HG03460 (cell line): Measurements from ENCODE around the gene ADAT2.

Source experiments
- ATAC-seq: cut with Tn5 transposase; IDR thresholded peaks from one replicate; pipeline ENCODE4 v1.9.1; 2021; ENCODE audit not compliant: unreplicated experiment

Gene ADAT2

GRCh38 chr6:143399176-143399575 is 51.3 kb downstream of the ADAT2 start:
- no peak for ATAC-seq

GRCh38 chr6:143397227-143398222 is 53.0 kb downstream of the ADAT2 start:
- no peak for ATAC-seq

DNA sequence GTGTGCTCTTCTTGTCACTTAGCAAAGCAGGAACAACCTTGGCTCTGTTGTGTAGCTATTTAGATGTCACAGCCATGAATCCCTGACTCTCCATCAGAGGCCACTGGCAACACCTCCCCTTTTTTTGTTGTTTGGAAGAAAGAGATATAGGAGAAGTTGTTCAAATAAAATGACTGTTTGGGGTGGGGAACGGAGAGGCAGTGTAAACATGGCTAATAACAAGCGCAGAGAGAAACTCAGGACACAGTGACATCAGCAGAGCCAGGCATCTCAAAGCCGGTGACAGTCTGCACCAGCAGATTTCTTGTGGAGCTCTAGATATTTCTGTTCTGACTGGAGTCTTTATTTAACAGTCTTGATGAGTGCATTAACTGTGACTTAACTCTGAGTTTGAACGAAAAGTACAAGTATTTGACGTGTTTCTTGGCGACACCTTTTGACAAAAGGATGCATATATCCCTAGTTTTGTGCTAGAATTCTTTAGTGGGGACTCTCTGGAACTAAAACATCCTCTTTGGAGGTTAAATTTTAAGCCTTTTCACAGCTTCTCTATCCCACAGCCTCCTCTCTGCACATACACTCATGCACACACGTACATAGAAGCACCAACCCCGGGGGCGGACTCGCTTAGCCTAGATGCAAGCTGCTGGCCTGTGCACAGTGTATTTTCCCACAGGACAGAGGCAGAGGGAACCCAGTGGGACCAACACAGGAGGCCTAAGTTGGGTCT is 53.8 kb downstream of the ADAT2 start:
- no peak for ATAC-seq

GRCh38 chr6:143395699-143396098 is 54.8 kb downstream of the ADAT2 start:
- no peak for ATAC-seq

DNA sequence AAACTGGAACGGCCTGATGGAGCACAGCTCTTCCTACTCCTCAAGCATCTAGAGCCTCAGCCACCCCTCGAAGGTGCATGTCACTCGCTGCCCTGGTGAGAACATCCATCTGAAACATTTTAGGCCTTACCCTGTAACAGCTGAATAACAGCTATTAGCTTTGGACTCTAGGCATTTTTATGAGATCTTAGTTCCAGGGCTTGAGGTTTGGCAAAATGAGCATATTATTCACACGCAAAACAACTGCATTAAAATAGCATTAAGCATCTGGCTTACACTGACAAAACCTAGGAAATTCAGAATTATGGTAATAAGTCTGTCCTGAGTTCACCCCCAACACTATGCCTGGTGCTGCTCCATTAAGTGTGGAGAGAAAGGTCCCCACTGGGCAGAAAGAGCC is 56.1 kb downstream of the ADAT2 start:
- ATAC-seq, result no peak

- no peak for ATAC-seq
Measured at GRCh38 chr6:143390278-143390677, 60.2 kb downstream of the ADAT2 start.

DNA sequence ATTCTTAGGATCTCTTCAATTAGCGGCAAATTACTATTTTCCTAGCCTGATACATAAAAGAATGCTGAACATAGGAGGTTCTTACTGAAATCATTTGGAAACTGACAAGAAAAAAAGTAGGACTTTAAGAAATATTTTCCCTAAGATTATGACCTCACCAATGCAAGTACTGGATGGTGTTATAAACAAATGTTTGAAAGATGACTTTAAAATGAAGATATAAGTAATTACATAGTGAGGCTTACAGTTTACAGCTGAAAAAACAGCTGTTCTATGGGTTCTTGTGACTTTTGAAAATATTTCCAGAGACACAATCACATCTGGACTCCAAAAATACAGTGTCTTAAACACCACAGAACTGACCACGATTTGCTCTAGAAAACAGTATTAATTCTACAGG is 64.9 kb downstream of the ADAT2 start:
- ATAC-seq, result no peak

- ATAC-seq, result no peak
Measured at GRCh38 chr6:143376861-143377260, 73.6 kb downstream of the ADAT2 start.

GRCh38 chr6:143376375-143376774 is 74.1 kb downstream of the ADAT2 start:
- ATAC-seq, result no peak

GRCh38 chr6:143375022-143375585 is 75.4 kb downstream of the ADAT2 start:
- ATAC-seq, result no peak

DNA sequence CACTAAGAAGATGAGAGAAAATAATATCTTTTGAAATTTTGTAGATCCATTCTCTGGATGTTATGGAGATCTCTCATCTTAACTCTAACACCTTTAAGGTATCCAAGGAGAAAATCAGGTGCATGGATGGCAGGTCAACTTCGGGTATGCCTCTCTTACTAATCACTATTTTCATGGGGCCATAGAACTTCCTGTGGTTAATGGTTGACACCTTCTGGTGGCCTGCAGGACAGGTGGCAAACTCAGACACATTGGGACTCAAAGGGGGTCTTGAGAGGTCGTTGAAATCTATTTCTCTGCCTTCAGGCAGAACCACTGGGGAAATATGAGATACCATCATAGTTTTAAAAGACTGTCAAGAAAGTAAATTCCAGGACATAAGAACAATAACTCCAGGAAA is 76.5 kb downstream of the ADAT2 start:
- no peak for ATAC-seq
